HG03196 (cell line): ENCODE measurements around the gene RELN.

Experiments used
- ATAC-seq: cut with Tn5 transposase; IDR thresholded peaks from one replicate; pipeline ENCODE4 v1.9.1; 2021; ENCODE audit not compliant: unreplicated experiment

The RELN gene

GRCh38 chr7:103592844-103593243 lies 396.6 kb downstream of the RELN start:
- no peak for ATAC-seq

- no peak for ATAC-seq
These were observed 397.3 kb downstream of the RELN start for GRCh38 chr7:103592187-103592586.

GRCh38 chr7:103580031-103580430 lies 409.4 kb downstream of the RELN start:
- no peak for ATAC-seq

- ATAC-seq, result no peak
These were observed 412.4 kb downstream of the RELN start for GRCh38 chr7:103577059-103577458.

- no peak for ATAC-seq
These were observed 412.8 kb downstream of the RELN start for GRCh38 chr7:103576641-103577040.

- no peak for ATAC-seq
These were observed 414.9 kb downstream of the RELN start for GRCh38 chr7:103574576-103574975.

- ATAC-seq, result no peak
These were observed 415.9 kb downstream of the RELN start for GRCh38 chr7:103573479-103574058.

GRCh38 chr7:103571586-103571985 lies 417.9 kb downstream of the RELN start:
- ATAC-seq, result no peak

- no peak for ATAC-seq
These were observed 419.7 kb downstream of the RELN start for GRCh38 chr7:103569621-103570305.

GRCh38 chr7:103564416-103564815 lies 425.0 kb downstream of the RELN start:
- no peak for ATAC-seq

GRCh38 chr7:103560136-103560535 lies 429.3 kb downstream of the RELN start:
- ATAC-seq, result no peak

- no peak for ATAC-seq
These were observed 438.4 kb downstream of the RELN start for GRCh38 chr7:103551016-103551415.

- no peak for ATAC-seq
These were observed 439.7 kb downstream of the RELN start for GRCh38 chr7:103549786-103550185.

GRCh38 chr7:103547451-103548284 lies 441.8 kb downstream of the RELN start:
- no peak for ATAC-seq

- no peak for ATAC-seq
These were observed 447.0 kb downstream of the RELN start for GRCh38 chr7:103542470-103542869.

GRCh38 chr7:103541947-103542346 lies 447.5 kb downstream of the RELN start:
- no peak for ATAC-seq

- ATAC-seq, result no peak
These were observed 448.4 kb downstream of the RELN start for GRCh38 chr7:103541026-103541425.

GRCh38 chr7:103540338-103540737 lies 449.1 kb downstream of the RELN start:
- no peak for ATAC-seq

GRCh38 chr7:103539875-103540274 lies 449.6 kb downstream of the RELN start:
- no peak for ATAC-seq

- no peak for ATAC-seq
These were observed 450.3 kb downstream of the RELN start for GRCh38 chr7:103538964-103539709.

- ATAC-seq, result no peak
These were observed 455.7 kb downstream of the RELN start for GRCh38 chr7:103533761-103534160.
